DOHH2 (cell line): Measurements from ENCODE around the gene TCF25.
"Not testable (repeated sequence)": the region's sequence is repeated elsewhere in the genome, so short reads cannot be mapped to it uniquely, and the experiment has no call there.

Experiments
- H3F3A ChIP-seq: fragments of 200-600 bp; sonication (generic), shearing (Covaris generic); 2 replicates; pipeline ENCODE4 v1.6.0; 2016; ENCODE audit warnings: antibody characterized with exemption, mild to moderate bottlenecking; ENCODE audit not compliant: control insufficient read depth, insufficient read depth
- H3K27ac ChIP-seq: fragments of 200-600 bp; sonication (generic); 2 replicates; pipeline ENCODE4 v1.5.1; 2014; ENCODE audit warnings: low read depth, mild to moderate bottlenecking, low read length, moderate library complexity
- H3K27me3 ChIP-seq: fragments of 200-600 bp; sonication (generic); 2 replicates; pipeline ENCODE4 v1.6.1; 2014; ENCODE audit warnings: mild to moderate bottlenecking, low read length, mixed read lengths; ENCODE audit not compliant: control insufficient read depth
- H3K36me3 ChIP-seq: fragments of 200-600 bp; sonication (generic); 2 replicates; pipeline ENCODE4 v1.6.1; 2014; ENCODE audit warnings: mild to moderate bottlenecking, low read length, moderate library complexity, mixed read lengths; ENCODE audit not compliant: control insufficient read depth
- H3K4me1 ChIP-seq: fragments of 200-600 bp; sonication (generic); 2 replicates; pipeline ENCODE4 v1.6.1; 2014; ENCODE audit warnings: mild to moderate bottlenecking, low read length, mixed read lengths; ENCODE audit not compliant: control insufficient read depth
- H3K4me2 ChIP-seq: fragments of 200-600 bp; sonication (generic); 2 replicates; pipeline ENCODE4 v1.6.0; 2014; ENCODE audit warnings: mild to moderate bottlenecking, low read length, moderate library complexity
- H3K4me3 ChIP-seq: fragments of 200-600 bp; sonication (generic); 2 replicates; pipeline ENCODE4 v1.5.1; 2014; ENCODE audit warnings: mild to moderate bottlenecking, low read length, mixed read lengths
- H3K79me2 ChIP-seq: fragments of 200-600 bp; sonication (generic); 2 replicates; pipeline ENCODE4 v1.6.1; 2014; ENCODE audit warnings: mild to moderate bottlenecking, low read length, mixed read lengths; ENCODE audit not compliant: control insufficient read depth
- H3K9me2 ChIP-seq: fragments of 200-600 bp; sonication (generic); replicated peaks from 2 replicates; pipeline ENCODE4 v1.6.1; 2014; ENCODE audit warnings: mild to moderate bottlenecking, low read length, mixed read lengths; ENCODE audit not compliant: control insufficient read depth
- H3K9me3 ChIP-seq: fragments of 200-600 bp; sonication (generic); 2 replicates; pipeline ENCODE4 v1.6.1; 2014; ENCODE audit warnings: antibody characterized with exemption, low read length, mixed read lengths; ENCODE audit not compliant: control insufficient read depth, insufficient read depth
- H4K20me1 ChIP-seq: fragments of 200-600 bp; sonication (generic); 2 replicates; pipeline ENCODE4 v1.6.0; 2014; ENCODE audit warnings: low read depth, mild to moderate bottlenecking, antibody characterized with exemption, low read length, moderate library complexity; ENCODE audit not compliant: control insufficient read depth, insufficient read depth
- CTCF ChIP-seq: fragments of 200-600 bp; sonication (generic); IDR thresholded peaks from one replicate; pipeline ENCODE4 v1.5.1; 2014; ENCODE audit warnings: antibody characterized with exemption, mild to moderate bottlenecking, low read depth, low read length; ENCODE audit not compliant: poor library complexity, severe bottlenecking
- EZH2phosphoT487 ChIP-seq: fragments of 200-600 bp; sonication (generic); IDR thresholded peaks from 2 replicates; pipeline ENCODE4 v1.6.1; 2017; ENCODE audit warnings: borderline replicate concordance, mild to moderate bottlenecking, antibody characterized with exemption, low read length, moderate library complexity, mixed read lengths

The TCF25 gene

GRCh38 chr16:89925596-89926079 is 52.2 kb downstream of the TCF25 start:
- Histone ChIP-seq H3K36me3 (peaks cover 65% of the 10 kb centered on the region), H3K79me2 (peaks cover 84% of the 10 kb centered on the region), H3K4me3 (peak overlapping the region; percentile 90), H4K20me1 (peaks cover 14% of the 10 kb centered on the region), H3K4me1 (peaks cover 41% of the 10 kb centered on the region), H3K9me3 (no peaks in the 10 kb centered on the region), H3F3A (peaks cover 17% of the 10 kb centered on the region), H3K27me3 (no peaks in the 10 kb centered on the region), H3K27ac (peak overlapping the region; percentile 86), H3K4me2 (peak overlapping the region; percentile 84), H3K9me2 (no peaks in the 10 kb centered on the region)
- TF ChIP-seq CTCF: peak; percentile 24
- no peak for TF ChIP-seq EZH2phosphoT487

- Histone ChIP-seq H3K36me3 (peaks cover 96% of the 10 kb centered on the region), H3K27me3 (no peaks in the 10 kb centered on the region), H3K79me2 (peaks cover 62% of the 10 kb centered on the region), H3K4me2 (no peak overlapping the region), H4K20me1 (peaks cover 25% of the 10 kb centered on the region), H3F3A (peaks cover 13% of the 10 kb centered on the region), H3K4me1 (peaks cover 10% of the 10 kb centered on the region), H3K9me3 (no peaks in the 10 kb centered on the region), H3K4me3 (no peak overlapping the region), H3K27ac (no peak overlapping the region), H3K9me2 (no peaks in the 10 kb centered on the region)
- TF ChIP-seq EZH2phosphoT487 (no peak), CTCF (no peak)
Measured at GRCh38 chr16:89931305-89931896, 58.0 kb downstream of the TCF25 start.

- Histone ChIP-seq H3K4me3 (no peak overlapping the region), H3F3A (peaks cover 13% of the 10 kb centered on the region), H3K27ac (no peak overlapping the region), H3K79me2 (peaks cover 57% of the 10 kb centered on the region), H3K36me3 (peaks cover 98% of the 10 kb centered on the region), H3K4me2 (no peak overlapping the region), H3K9me3 (no peaks in the 10 kb centered on the region), H3K27me3 (no peaks in the 10 kb centered on the region), H3K4me1 (peaks cover 7% of the 10 kb centered on the region; the same call in 1 of the 2 replicates), H4K20me1 (peaks cover 22% of the 10 kb centered on the region), H3K9me2 (no peaks in the 10 kb centered on the region)
- TF ChIP-seq EZH2phosphoT487 (no peak), CTCF (no peak)
Measured at GRCh38 chr16:89931964-89932363, 58.6 kb downstream of the TCF25 start.

GRCh38 chr16:89934019-89934418 is 60.6 kb downstream of the TCF25 start:
- H3K9me2 ChIP-seq, H3K9me3 ChIP-seq, H3K4me2 ChIP-seq, H3K27me3 ChIP-seq, H3K4me3 ChIP-seq, H3K27ac ChIP-seq: not testable (repeated sequence)
- peaks cover 12% of the 10 kb centered on the region for H3K4me1 ChIP-seq
- peaks cover 13% of the 10 kb centered on the region; the same call in 1 of the 2 replicates for H4K20me1 ChIP-seq
- peaks cover 14% of the 10 kb centered on the region for H3F3A ChIP-seq
- H3K79me2 ChIP-seq: peaks cover 36% of the 10 kb centered on the region
- H3K36me3 ChIP-seq: peaks cover 89% of the 10 kb centered on the region
